Gastroesophageal sphincter (tissue), 4 donors: ENCODE measurements around the gene CHRNA5. TPM values are rescaled to one million over a fixed set of nuclear protein-coding genes. Genes with fewer than 3 reads are reported as not detected.
A peak's percentile ranks its signal among the peaks of the same experiment; 100 is the strongest.

Experiments
- ATAC-seq: fragments of 150-250 bp; one replicate; pipeline ENCODE4 v1.9.1; 2016; ENCODE audit warnings: mild to moderate bottlenecking, moderate library complexity
- H3K27ac ChIP-seq, 4 donors: fragments of 200-600 bp; sonication (generic) in 3 of 4; 1 replicate in 3 of 4; 2 replicates in 1 of 4; pipeline ENCODE4 v1.5.1; 2016 to 2019
- H3K27me3 ChIP-seq: fragments of 200-600 bp; sonication (generic); one replicate; pipeline ENCODE4 v1.5.1; 2019
- H3K36me3 ChIP-seq, 2 donors: fragments of 200-600 bp; sonication (generic); one replicate each; pipeline ENCODE4 v1.5.1; 2019; ENCODE audit warnings: control low read depth in 1 of 2
- H3K4me1 ChIP-seq, 3 donors: fragments of 200-600 bp; sonication (generic); 1 replicate in 2 of 3; 2 replicates in 1 of 3; pipeline ENCODE4 v1.5.1; 2016 to 2019; ENCODE audit warnings: control low read depth in 2 of 3
- H3K4me3 ChIP-seq, 2 donors: fragments of 200-600 bp; sonication (generic); one replicate each; pipeline ENCODE4 v1.5.1; 2019; ENCODE audit warnings: mild to moderate bottlenecking in 1 of 2, moderate library complexity in 1 of 2
- H3K9me3 ChIP-seq, 3 donors: fragments of 200-600 bp; sonication (generic); one replicate each; pipeline ENCODE4 v1.5.1; 2017 to 2019; ENCODE audit warnings: control low read depth in 2 of 3
- EP300 ChIP-seq: sonication (generic); formaldehyde crosslinking; IDR thresholded peaks from one replicate; pipeline ENCODE4 v1.6.1; 2017; ENCODE audit warnings: antibody characterized with exemption, mild to moderate bottlenecking
- POLR2A ChIP-seq, 2 donors: fragments of 450-650 bp; IDR thresholded peaks; one replicate each; pipeline ENCODE4 v1.6.1; 2017; ENCODE audit warnings: antibody characterized with exemption in 2 of 2, mild to moderate bottlenecking in 2 of 2, moderate library complexity in 1 of 2
- POLR2AphosphoS5 ChIP-seq: sonication (generic); formaldehyde crosslinking; IDR thresholded peaks from one replicate; pipeline ENCODE4 v1.6.1; 2017; ENCODE audit warnings: antibody characterized with exemption
- WGBS, 2 donors: methylation state at CpG; one replicate each; pipeline ENCODE4 v1.1.5; 2018; ENCODE audit warnings: low coverage in 1 of 2; 5-methylcytosine and 5-hydroxymethylcytosine counted together
- total RNA-seq, 4 donors: library from RNA; depleted of rRNA; stranded (reverse); fragments of >200 nt; gene quantifications; one replicate each; pipeline ENCODE4 v1.1.0, GENCODE V29; 2016
- TF ChIP-seq, protein P1 (sequence below), 4 experiments: fragments of 200-600 bp in 2 of 4; fragments of 450-650 bp in 2 of 4; sonication (generic) in 1 of 4; IDR thresholded peaks; one replicate each; pipeline ENCODE4 v1.5.1; 2017 to 2019; ENCODE audit warnings: antibody characterized with exemption in 4 of 4, mild to moderate bottlenecking in 2 of 4, moderate library complexity in 2 of 4

CHRNA5 gene
- total RNA-seq, 4 donors from 2014 or later, result 0.93 to 4.0 (median 1.6) TPM

DNA sequence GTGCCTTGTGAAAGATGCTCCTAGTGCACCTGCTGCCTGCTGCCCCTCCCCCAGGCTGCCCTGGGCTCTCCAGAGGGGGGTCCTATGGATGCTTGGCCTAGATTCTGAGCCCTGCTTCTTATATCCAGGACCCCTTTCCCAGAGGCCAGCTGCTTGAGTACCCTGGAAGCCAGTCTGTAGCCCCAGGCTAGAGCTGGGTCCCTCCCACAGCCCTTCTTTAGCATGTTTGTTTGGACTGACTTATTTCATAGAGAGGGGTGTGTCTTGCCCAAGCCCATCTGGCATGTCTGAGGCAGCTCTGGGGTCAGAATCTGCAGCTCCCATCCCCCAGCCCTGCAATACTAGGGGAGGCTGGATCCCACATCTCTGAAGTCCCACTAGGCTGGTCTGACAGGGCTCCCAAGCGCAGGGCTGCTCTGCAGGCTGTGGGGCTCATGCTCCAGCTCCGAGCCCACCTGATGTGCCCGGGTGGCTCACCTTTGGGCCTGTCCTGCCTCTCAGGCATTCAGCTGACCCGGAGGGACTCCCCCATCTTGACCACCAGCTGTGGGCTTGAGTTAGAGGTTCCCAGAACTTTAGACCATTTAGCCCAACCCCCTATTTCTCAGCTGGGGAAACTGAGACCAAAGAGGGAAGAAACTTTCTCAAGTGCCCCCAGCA lies 72.6 kb downstream of the CHRNA5 start:
- WGBS, 2 donors, result no CpG with 5 or more reads among the region's 4 CpGs
- TF ChIP-seq, protein P1, sequence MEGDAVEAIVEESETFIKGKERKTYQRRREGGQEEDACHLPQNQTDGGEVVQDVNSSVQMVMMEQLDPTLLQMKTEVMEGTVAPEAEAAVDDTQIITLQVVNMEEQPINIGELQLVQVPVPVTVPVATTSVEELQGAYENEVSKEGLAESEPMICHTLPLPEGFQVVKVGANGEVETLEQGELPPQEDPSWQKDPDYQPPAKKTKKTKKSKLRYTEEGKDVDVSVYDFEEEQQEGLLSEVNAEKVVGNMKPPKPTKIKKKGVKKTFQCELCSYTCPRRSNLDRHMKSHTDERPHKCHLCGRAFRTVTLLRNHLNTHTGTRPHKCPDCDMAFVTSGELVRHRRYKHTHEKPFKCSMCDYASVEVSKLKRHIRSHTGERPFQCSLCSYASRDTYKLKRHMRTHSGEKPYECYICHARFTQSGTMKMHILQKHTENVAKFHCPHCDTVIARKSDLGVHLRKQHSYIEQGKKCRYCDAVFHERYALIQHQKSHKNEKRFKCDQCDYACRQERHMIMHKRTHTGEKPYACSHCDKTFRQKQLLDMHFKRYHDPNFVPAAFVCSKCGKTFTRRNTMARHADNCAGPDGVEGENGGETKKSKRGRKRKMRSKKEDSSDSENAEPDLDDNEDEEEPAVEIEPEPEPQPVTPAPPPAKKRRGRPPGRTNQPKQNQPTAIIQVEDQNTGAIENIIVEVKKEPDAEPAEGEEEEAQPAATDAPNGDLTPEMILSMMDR (IDR thresholded peaks at IDR 0.05), result no peak
- TF ChIP-seq EP300 (no peak), POLR2AphosphoS5 (no peak), POLR2A (IDR thresholded peaks at IDR 0.05) (no peak)
- H3K4me1 ChIP-seq, result peaks cover 0 to 14% (median 8%) of the 10 kb centered on the region in 3 donors
- H3K27ac ChIP-seq, result no peak overlapping the region
- H3K36me3 ChIP-seq, result no peaks in the 10 kb centered on the region
- peaks cover 0 to 14% (median 0%) of the 10 kb centered on the region in 3 donors for H3K9me3 ChIP-seq
- ATAC-seq, result no peak
- no peak overlapping the region for H3K4me3 ChIP-seq
- peaks cover 23% of the 10 kb centered on the region for H3K27me3 ChIP-seq

DNA sequence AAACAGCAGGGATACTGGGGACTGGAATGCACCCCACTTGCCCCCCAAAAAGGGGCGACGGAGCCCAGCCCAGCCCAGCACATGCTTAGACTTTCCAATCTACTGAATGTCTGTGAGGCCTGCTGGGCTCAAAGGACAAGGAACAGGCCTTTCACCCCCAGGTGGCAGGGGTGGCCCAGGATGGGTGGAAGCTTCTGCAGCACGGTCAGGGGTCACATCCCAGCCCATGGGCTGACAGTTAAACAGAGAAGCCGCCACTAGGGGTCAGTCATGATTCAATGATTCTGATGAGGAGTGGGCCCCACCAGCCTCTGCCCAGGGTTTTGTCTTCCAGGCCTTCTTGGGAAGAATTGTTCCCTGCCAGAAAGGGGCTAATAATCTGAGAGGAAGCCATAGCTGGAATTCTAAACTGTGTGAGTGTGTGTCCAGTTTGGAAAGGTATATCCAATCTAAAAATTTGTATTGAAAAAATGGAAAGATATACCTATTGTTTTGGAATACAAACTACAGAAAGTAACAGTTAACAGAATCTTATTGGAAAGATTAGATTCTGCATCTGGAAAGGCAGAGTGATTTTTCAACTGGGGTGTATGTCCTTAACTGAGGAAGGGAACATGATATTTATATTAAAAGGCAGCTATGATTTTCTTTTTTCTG lies 73.5 kb downstream of the CHRNA5 start:
- Histone ChIP-seq H3K4me3 (no peak overlapping the region), H3K27ac (no peak overlapping the region), H3K9me3 (peaks cover 0 to 6% (median 0%) of the 10 kb centered on the region in 3 donors), H3K4me1 (peaks cover 0 to 14% (median 8%) of the 10 kb centered on the region in 3 donors), H3K36me3 (no peaks in the 10 kb centered on the region), H3K27me3 (peaks cover 23% of the 10 kb centered on the region)
- no peak for ATAC-seq
- WGBS, 2 donors, result no CpG with 5 or more reads among the region's 4 CpGs
- TF ChIP-seq, protein P1 (IDR thresholded peaks at IDR 0.05), result peak in 3 of 4 experiments; percentile 25 to 62 (median 46)
- TF ChIP-seq POLR2AphosphoS5, result no peak
- no peak for TF ChIP-seq EP300

DNA sequence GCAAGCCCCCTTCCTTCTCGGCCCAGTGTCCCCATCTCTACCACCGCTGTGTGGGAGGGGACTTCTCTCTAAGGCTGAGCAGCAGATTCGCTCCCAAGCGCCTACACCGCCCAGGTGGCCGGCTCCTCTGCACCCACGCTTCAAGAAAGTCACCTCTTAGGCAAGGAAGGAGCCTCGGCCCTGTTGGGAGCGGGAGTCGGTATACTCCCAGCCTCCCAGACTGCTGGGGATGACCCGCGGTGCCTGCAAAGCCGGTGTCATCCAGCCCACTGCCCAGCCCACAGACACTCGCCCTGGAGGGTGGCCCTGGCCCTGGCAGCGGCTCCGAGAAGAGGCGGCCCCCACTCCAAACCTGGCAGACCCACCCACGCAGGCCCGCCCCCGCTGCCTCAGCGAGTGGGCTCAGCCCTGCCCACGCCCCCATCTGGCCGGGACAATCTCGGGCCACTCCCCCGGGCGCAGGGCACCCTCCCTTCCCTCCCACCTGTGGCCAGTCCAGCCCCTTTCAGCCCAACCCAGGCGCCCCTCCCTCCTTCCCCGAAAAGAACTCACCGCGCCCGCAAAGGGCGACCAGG lies 75.3 kb downstream of the CHRNA5 start:
- no peak for ATAC-seq
- H3K27me3 ChIP-seq, result peaks cover 23% of the 10 kb centered on the region
- H3K9me3 ChIP-seq, result no peaks in the 10 kb centered on the region
- no peak for TF ChIP-seq POLR2A (IDR thresholded peaks at IDR 0.05)
- TF ChIP-seq, protein P1 (IDR thresholded peaks at IDR 0.05), result no peak
- no peaks in the 10 kb centered on the region for H3K36me3 ChIP-seq
- H3K27ac ChIP-seq, result no peak overlapping the region
- peaks cover 0 to 14% (median 8%) of the 10 kb centered on the region in 3 donors for H3K4me1 ChIP-seq
- WGBS, 2 donors, result no CpG with 5 or more reads among the region's 32 CpGs
- H3K4me3 ChIP-seq, result peak overlapping the region; percentile 11 to 52

DNA sequence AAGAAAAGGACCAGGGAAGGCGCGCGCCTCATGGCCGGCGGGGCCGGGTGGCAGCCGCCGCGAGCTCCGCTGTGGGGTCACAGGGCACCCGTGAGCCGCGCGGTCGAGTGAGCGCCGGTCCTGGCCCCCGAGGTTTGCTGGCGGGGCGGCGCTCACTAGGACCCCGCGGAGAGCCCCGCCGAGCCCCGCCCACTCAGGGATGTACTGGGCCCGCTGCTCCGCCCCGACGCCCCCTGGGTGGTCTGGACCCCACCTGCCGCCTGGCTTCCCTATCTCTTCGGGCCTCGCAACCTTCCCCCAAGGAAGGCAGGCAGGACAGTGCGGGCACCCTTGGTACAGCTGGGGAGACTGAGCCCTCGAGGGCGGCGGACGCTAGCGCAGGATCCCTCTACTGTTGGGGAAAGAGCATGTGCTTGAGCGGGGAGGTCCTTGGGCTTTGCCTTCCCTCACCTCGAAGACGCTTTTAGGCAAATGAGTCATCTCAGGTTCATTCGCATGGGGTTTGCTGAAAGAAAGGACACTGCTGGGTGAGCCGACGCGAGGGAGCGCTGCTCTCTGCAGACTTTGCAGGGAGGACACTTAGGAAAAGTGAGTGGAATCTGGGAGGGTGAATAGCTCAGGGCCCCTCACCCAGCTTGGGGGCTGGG lies 75.9 kb downstream of the CHRNA5 start, which contains the start of gene CHRNB4:
Gene CHRNB4 (minus strand): TSS at position 109 of the 647 bp plus-strand sequence. CDS start 77 bp downstream, at position 32.
- Histone ChIP-seq H3K27me3 (peaks cover 23% of the 10 kb centered on the region), H3K36me3 (no peaks in the 10 kb centered on the region), H3K9me3 (no peaks in the 10 kb centered on the region), H3K4me3 (peak within 1 kb of the TSS; percentile 11 to 52), H3K4me1 (peaks cover 0 to 14% (median 8%) of the 10 kb centered on the region in 3 donors), H3K27ac (no peak within 1 kb of the TSS)
- TF ChIP-seq POLR2AphosphoS5 (no peak), EP300 (no peak), POLR2A (IDR thresholded peaks at IDR 0.05) (no peak)
- TF ChIP-seq, protein P1 (IDR thresholded peaks at IDR 0.05), result no peak
- 21 to 67% methylated on average over 1 to 14 of the region's 47 CpGs for WGBS, 2 donors
- ATAC-seq, result no peak
